Gastrocnemius medialis (tissue), 4 donors: ENCODE measurements around the gene GALNTL6. TPM values are rescaled to one million over a fixed set of nuclear protein-coding genes. Genes with fewer than 3 reads are reported as not detected.

Experiments
- ATAC-seq, 2 donors: fragments of 150-250 bp; one replicate each; pipeline ENCODE4 v1.9.1; 2016
- DNase-seq, 2 donors: peaks; one replicate each; pipeline ENCODE4 v3.0.0-alpha.2; 2019
- H3K27ac ChIP-seq, 4 donors: fragments of 200-600 bp; sonication (generic); 1 replicate in 1 of 4; 2 replicates in 3 of 4; pipeline ENCODE4 v1.5.1; 2016 to 2018; ENCODE audit warnings: mild to moderate bottlenecking in 2 of 4, moderate library complexity in 1 of 4
- H3K27me3 ChIP-seq, 3 donors: fragments of 200-600 bp; sonication (generic) in 2 of 3; 1 replicate in 1 of 3; 2 replicates in 2 of 3; pipeline versions ENCODE4 v1.5.1 to v1.6.0; 2016 to 2019; ENCODE audit warnings: mild to moderate bottlenecking in 1 of 3, moderate library complexity in 1 of 3
- H3K36me3 ChIP-seq, 2 donors: fragments of 200-600 bp; sonication (generic) in 1 of 2; one replicate each; pipeline ENCODE4 v1.5.1; 2017 to 2018
- H3K4me1 ChIP-seq, 2 donors: fragments of 200-600 bp; sonication (generic) in 1 of 2; one replicate each; pipeline ENCODE4 v1.5.1; 2016 to 2017; ENCODE audit warnings: mild to moderate bottlenecking in 2 of 2
- H3K4me3 ChIP-seq, 4 donors: fragments of 200-600 bp; sonication (generic) in 3 of 4; 1 replicate in 1 of 4; 2 replicates in 3 of 4; pipeline ENCODE4 v1.5.1; 2016 to 2019; ENCODE audit warnings: mild to moderate bottlenecking in 2 of 4
- H3K9me3 ChIP-seq, 3 donors: fragments of 200-600 bp; sonication (generic) in 2 of 3; 1 replicate in 1 of 3; 2 replicates in 2 of 3; pipeline ENCODE4 v1.5.1; 2016 to 2019
- POLR2A ChIP-seq, 2 donors: fragments of 450-650 bp; IDR thresholded peaks; one replicate each; pipeline ENCODE4 v1.6.1; 2017; ENCODE audit warnings: antibody characterized with exemption in 2 of 2, mild to moderate bottlenecking in 2 of 2, moderate library complexity in 2 of 2
- in situ Hi-C, 4 donors: fragments of 200-750 bp; cut with MboI; loops; one replicate each; pipeline versions ENCODE4 v1.15.0 to v1.8.0; 2017; ENCODE audit warnings: low sequenced_read_pairs in 4 of 4
- intact Hi-C: fragments of 100-400 bp; cut with DNase I; formaldehyde crosslinking; loops from one replicate; pipeline ENCODE4 v1.15.1; 2023; ENCODE audit warnings: low total_unique reads
- total RNA-seq, 4 donors: library from RNA; depleted of rRNA; stranded (reverse); fragments of >200 nt; gene quantifications; one replicate each; pipeline versions ENCODE4 v1.1.0 to v1.2.3, GENCODE V29; 2016
- TF ChIP-seq, protein P1 (sequence below), 5 experiments: fragments of 450-650 bp in 3 of 5; fragments of 200-600 bp in 2 of 5; sonication (generic) in 2 of 5; IDR thresholded peaks in 4 of 5; conservative IDR thresholded peaks in 1 of 5; 1 replicate in 4 of 5; 2 replicates in 1 of 5; pipeline ENCODE4 v1.5.1; 2016 to 2019; ENCODE audit warnings: antibody characterized with exemption in 5 of 5, mild to moderate bottlenecking in 3 of 5, moderate library complexity in 3 of 5

GALNTL6 gene
- total RNA-seq, 4 donors from 2014 or later = not detected

DNA sequence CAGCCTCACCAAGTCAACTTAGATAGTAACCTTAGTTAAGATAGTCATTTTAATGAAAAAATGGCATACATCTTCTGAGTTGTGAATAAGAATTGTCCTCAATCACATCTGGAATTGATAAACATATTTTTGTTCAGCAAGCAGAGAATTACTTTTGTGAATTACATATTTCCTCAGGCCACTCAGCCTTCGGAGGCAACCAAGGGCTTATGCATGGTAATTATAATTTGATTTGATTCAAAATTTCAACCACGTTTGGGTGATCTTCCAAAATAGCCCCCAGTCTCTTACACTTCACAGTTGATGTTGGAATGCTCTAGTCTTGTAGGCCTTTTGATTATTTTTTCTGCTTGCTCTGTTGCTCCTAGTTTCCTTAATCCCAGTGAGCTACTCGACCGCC, 63.4 kb downstream of the GALNTL6 start:
- Histone ChIP-seq H3K27ac (no peak overlapping the region), H3K27me3 (no peaks in the 10 kb centered on the region), H3K4me1 (no peaks in the 10 kb centered on the region), H3K4me3 (no peak overlapping the region), H3K9me3 (no peaks in the 10 kb centered on the region), H3K36me3 (no peaks in the 10 kb centered on the region)
- in situ Hi-C loops (no loop called here), intact Hi-C loops (no loop called here)
- TF ChIP-seq, protein P1, sequence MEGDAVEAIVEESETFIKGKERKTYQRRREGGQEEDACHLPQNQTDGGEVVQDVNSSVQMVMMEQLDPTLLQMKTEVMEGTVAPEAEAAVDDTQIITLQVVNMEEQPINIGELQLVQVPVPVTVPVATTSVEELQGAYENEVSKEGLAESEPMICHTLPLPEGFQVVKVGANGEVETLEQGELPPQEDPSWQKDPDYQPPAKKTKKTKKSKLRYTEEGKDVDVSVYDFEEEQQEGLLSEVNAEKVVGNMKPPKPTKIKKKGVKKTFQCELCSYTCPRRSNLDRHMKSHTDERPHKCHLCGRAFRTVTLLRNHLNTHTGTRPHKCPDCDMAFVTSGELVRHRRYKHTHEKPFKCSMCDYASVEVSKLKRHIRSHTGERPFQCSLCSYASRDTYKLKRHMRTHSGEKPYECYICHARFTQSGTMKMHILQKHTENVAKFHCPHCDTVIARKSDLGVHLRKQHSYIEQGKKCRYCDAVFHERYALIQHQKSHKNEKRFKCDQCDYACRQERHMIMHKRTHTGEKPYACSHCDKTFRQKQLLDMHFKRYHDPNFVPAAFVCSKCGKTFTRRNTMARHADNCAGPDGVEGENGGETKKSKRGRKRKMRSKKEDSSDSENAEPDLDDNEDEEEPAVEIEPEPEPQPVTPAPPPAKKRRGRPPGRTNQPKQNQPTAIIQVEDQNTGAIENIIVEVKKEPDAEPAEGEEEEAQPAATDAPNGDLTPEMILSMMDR (IDR thresholded peaks at IDR 0.05 in 4 of 5, conservative IDR thresholded peaks at IDR 0.05 in 1 of 5) = no peak
- no peak for TF ChIP-seq POLR2A (IDR thresholded peaks at IDR 0.05)
- DNase-seq = no peak
- ATAC-seq = no peak

DNA sequence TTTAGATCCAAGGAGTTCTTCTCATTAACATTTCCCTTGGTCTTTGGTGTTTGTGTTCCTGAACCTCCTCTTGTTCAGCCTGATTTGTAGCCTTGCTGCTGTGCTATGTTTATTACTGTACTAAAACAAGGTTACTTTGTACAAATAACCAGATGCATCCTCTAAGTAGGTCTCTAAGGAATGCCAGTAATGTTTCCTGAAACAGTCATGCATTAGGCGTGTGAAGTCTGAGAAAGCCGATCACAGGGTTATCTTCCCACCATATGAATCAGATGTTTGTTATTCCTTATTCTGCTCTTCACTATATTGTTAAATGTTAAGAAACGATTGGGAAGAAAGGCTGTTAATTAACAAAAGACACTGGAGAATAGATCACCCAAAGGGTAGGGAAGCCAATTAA, 66.9 kb downstream of the GALNTL6 start:
- ATAC-seq (no peak), DNase-seq (no peak)
- intact Hi-C loops = no loop called here
- Histone ChIP-seq H3K27ac (no peak overlapping the region), H3K4me3 (no peak overlapping the region), H3K36me3 (no peaks in the 10 kb centered on the region), H3K4me1 (no peaks in the 10 kb centered on the region), H3K27me3 (no peaks in the 10 kb centered on the region), H3K9me3 (no peaks in the 10 kb centered on the region)
- in situ Hi-C loops = no loop called here
- TF ChIP-seq, protein P1 (IDR thresholded peaks at IDR 0.05 in 4 of 5, conservative IDR thresholded peaks at IDR 0.05 in 1 of 5) = no peak
- TF ChIP-seq POLR2A (IDR thresholded peaks at IDR 0.05) = no peak

DNA sequence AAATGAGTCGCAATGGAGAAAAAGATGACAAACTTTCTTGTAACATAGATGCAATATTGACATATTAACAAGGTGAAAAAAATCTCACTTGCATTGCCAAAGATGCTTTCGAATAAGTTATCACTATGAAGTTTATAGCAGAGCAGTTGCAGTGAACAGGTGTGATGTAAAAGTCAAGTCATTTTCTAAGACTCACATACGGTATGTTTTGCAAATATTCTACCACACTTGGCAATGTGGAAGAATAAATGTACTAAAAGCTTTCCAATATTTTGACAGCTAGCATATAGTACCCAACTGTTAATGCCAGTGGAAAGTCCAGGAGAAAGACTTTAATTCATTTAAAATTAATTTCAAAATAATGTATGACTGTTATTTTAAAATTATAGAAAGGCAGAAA, 76.5 kb downstream of the GALNTL6 start:
- no peak overlapping the region for H3K4me3 ChIP-seq
- H3K4me1 ChIP-seq = no peaks in the 10 kb centered on the region
- in situ Hi-C loops (no loop called here), intact Hi-C loops (no loop called here)
- no peaks in the 10 kb centered on the region for H3K27me3 ChIP-seq
- H3K27ac ChIP-seq = no peak overlapping the region
- H3K9me3 ChIP-seq = no peaks in the 10 kb centered on the region
- DNase-seq (no peak), ATAC-seq (no peak)
- no peaks in the 10 kb centered on the region for H3K36me3 ChIP-seq
- TF ChIP-seq, protein P1 (IDR thresholded peaks at IDR 0.05 in 4 of 5, conservative IDR thresholded peaks at IDR 0.05 in 1 of 5) = no peak

DNA sequence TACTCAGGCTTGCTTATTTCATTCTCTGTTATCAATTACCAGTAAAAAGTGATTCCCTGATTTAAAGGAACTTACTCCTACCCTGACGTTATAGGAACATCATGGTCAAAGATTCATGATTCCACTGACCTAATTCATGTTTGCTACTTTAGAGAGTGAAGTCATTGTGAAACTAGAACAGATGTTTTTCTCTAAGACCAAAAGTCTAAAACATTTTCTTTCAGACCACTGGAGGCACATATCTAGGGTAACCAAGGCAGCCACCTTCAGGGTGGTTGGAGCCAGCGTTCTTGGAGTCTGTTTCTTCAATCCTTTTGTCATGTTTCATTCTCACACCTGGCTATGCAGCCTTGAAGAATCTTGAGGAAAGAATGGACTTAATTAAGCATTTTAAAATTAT, 77.8 kb downstream of the GALNTL6 start:
- H3K4me3 ChIP-seq = no peak overlapping the region
- DNase-seq (no peak), ATAC-seq (no peak)
- TF ChIP-seq, protein P1 (IDR thresholded peaks at IDR 0.05 in 4 of 5, conservative IDR thresholded peaks at IDR 0.05 in 1 of 5) = no peak
- TF ChIP-seq POLR2A (IDR thresholded peaks at IDR 0.05) = no peak
- H3K4me1 ChIP-seq = no peaks in the 10 kb centered on the region
- intact Hi-C loops (no loop called here), in situ Hi-C loops (no loop called here)
- H3K27ac ChIP-seq = no peak overlapping the region
- H3K27me3 ChIP-seq = no peaks in the 10 kb centered on the region
- H3K36me3 ChIP-seq = no peaks in the 10 kb centered on the region
- H3K9me3 ChIP-seq = no peaks in the 10 kb centered on the region

GRCh38 chr4:171896426-171896825, 83.2 kb downstream of the GALNTL6 start:
- H3K4me3 ChIP-seq = no peak overlapping the region
- no peaks in the 10 kb centered on the region for H3K36me3 ChIP-seq
- no peaks in the 10 kb centered on the region for H3K4me1 ChIP-seq
- no peak for TF ChIP-seq POLR2A (IDR thresholded peaks at IDR 0.05)
- TF ChIP-seq, protein P1 (IDR thresholded peaks at IDR 0.05 in 4 of 5, conservative IDR thresholded peaks at IDR 0.05 in 1 of 5) = no peak
- no peaks in the 10 kb centered on the region for H3K9me3 ChIP-seq
- H3K27me3 ChIP-seq = no peaks in the 10 kb centered on the region
- in situ Hi-C loops (no loop called here), intact Hi-C loops (no loop called here)
- H3K27ac ChIP-seq = no peak overlapping the region
- no peak for ATAC-seq
- DNase-seq = no peak
